Measurements from ENCODE around the gene TOMM20.

The TOMM20 gene

GRCh38 chr1:235133086-235133485 lies 4.4 kb upstream of the TOMM20 start:
- DNase-seq = no peak

- DNase-seq = no peak
Observed at GRCh38 chr1:235131961-235132360, 3.3 kb upstream of the TOMM20 start.

GRCh38 chr1:235130766-235131270 lies 2.2 kb upstream of the TOMM20 start:
- DNase-seq = no peak

GRCh38 chr1:235129774-235130570 lies 1.3 kb upstream of the TOMM20 start:
- no peak for DNase-seq

- no peak for DNase-seq
Observed at GRCh38 chr1:235127732-235128455, 743 bp downstream of the TOMM20 start.

- DNase-seq = no peak
Observed at GRCh38 chr1:235127203-235127602, 1.4 kb downstream of the TOMM20 start.

- no peak for DNase-seq
Observed at GRCh38 chr1:235124665-235125064, 4.0 kb downstream of the TOMM20 start.

- no peak for DNase-seq
Observed at GRCh38 chr1:235124111-235124510, 4.5 kb downstream of the TOMM20 start.

- no peak for DNase-seq
Observed at GRCh38 chr1:235122348-235122747, 6.3 kb downstream of the TOMM20 start.

- DNase-seq = no peak
Observed at GRCh38 chr1:235113183-235113917, 15.3 kb downstream of the TOMM20 start.

- no peak for DNase-seq
Observed at GRCh38 chr1:235112297-235113182, 16.1 kb downstream of the TOMM20 start.

GRCh38 chr1:235111107-235111506 lies 17.5 kb downstream of the TOMM20 start:
- no peak for DNase-seq

GRCh38 chr1:235108876-235109275 lies 19.8 kb downstream of the TOMM20 start:
- no peak for DNase-seq

GRCh38 chr1:235108185-235108593 lies 20.4 kb downstream of the TOMM20 start:
- DNase-seq = no peak

- DNase-seq = no peak
Observed at GRCh38 chr1:235107368-235108184, 21.1 kb downstream of the TOMM20 start.

GRCh38 chr1:235106457-235106856 lies 22.2 kb downstream of the TOMM20 start:
- DNase-seq = no peak

GRCh38 chr1:235105051-235106043 lies 23.3 kb downstream of the TOMM20 start:
- no peak for DNase-seq

- DNase-seq = no peak
Observed at GRCh38 chr1:235102993-235103411, 25.6 kb downstream of the TOMM20 start.

GRCh38 chr1:235102259-235102582 lies 26.4 kb downstream of the TOMM20 start:
- no peak for DNase-seq

GRCh38 chr1:235101558-235102258 lies 26.9 kb downstream of the TOMM20 start:
- DNase-seq = no peak

Data from NCI-H187 treated with DMSO at 0.1 percent for 48 hours (cell line).